ENCODE data around the gene SMLR1.

DNA sequence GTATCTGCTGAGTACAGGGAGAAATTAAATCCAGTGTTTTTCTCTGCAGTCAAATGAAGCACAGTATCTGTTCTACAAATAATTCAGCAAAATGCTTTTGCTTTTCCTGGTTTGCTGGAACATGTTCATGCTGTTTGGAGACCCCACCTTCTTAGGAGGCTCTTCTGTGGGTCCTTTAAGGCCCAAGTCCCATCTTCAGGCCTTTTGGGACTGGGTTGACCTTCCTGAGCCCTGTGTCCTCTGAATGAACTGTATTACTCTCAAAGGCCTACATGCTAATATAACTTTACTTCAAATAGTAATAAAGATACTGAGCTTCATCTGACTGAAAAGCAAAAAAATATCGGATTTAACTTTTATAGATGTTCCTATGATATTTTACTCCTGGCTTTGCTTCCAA is 19.3 kb downstream of the SMLR1 start:
- TF ChIP-seq SP1 (IDR thresholded peaks at IDR 0.05) (no peak), LEF1 (IDR thresholded peaks at IDR 0.05; ENCODE audit: borderline replicate concordance) (no peak), BHLHE40 (IDR thresholded peaks at IDR 0.05; ENCODE audit: borderline replicate concordance) (no peak), FOXA1 (IDR thresholded peaks at IDR 0.05) (no peak), SUZ12 (IDR thresholded peaks at IDR 0.05) (no peak), ARNT (IDR thresholded peaks at IDR 0.05) (no peak), FOXK2 (IDR thresholded peaks at IDR 0.05) (no peak), CTBP1 (IDR thresholded peaks at IDR 0.05; ENCODE audit: borderline replicate concordance) (no peak), TARDBP (IDR thresholded peaks at IDR 0.05) (no peak)

All from HEK293T (cell line).